Suprapubic skin (tissue), 3 donors: ENCODE measurements around the gene DNAJC6.

ENCODE experiments used
- POLR2A ChIP-seq, 2 donors: fragments of 450-650 bp; IDR thresholded peaks; one replicate each; pipeline ENCODE4 v1.6.1; 2017; ENCODE audit warnings: antibody characterized with exemption in 2 of 2, mild to moderate bottlenecking in 2 of 2, moderate library complexity in 2 of 2
- TF ChIP-seq, protein P1 (sequence below), 2 donors: fragments of 200-600 bp in 1 of 2; fragments of 450-650 bp in 1 of 2; sonication (generic) in 1 of 2; IDR thresholded peaks; one replicate each; pipeline ENCODE4 v1.5.1; 2016 to 2019; ENCODE audit warnings: antibody characterized with exemption in 2 of 2, mild to moderate bottlenecking in 1 of 2, moderate library complexity in 1 of 2

DNA sequence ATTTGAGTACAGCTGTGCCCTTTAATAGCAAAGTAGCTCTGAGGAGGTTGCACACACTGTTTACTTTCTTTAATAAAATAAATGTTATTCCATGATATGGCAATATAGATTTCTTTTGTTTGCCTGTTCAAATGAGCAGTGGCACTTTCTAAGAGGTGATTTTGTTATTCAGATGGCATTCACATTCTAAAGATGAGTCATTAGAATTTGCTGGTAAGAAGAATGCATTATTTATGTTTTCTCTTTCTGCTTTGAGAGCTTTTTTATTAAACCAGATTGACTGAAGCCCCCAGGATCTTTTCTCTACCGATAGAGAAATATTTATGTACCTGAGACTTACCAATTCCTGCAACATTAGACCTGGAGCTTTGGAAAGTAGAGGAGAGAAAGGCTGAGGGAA is 100.0 kb downstream of the DNAJC6 start:
- TF ChIP-seq, protein P1, sequence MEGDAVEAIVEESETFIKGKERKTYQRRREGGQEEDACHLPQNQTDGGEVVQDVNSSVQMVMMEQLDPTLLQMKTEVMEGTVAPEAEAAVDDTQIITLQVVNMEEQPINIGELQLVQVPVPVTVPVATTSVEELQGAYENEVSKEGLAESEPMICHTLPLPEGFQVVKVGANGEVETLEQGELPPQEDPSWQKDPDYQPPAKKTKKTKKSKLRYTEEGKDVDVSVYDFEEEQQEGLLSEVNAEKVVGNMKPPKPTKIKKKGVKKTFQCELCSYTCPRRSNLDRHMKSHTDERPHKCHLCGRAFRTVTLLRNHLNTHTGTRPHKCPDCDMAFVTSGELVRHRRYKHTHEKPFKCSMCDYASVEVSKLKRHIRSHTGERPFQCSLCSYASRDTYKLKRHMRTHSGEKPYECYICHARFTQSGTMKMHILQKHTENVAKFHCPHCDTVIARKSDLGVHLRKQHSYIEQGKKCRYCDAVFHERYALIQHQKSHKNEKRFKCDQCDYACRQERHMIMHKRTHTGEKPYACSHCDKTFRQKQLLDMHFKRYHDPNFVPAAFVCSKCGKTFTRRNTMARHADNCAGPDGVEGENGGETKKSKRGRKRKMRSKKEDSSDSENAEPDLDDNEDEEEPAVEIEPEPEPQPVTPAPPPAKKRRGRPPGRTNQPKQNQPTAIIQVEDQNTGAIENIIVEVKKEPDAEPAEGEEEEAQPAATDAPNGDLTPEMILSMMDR (IDR thresholded peaks at IDR 0.05): no peak
- TF ChIP-seq POLR2A (IDR thresholded peaks at IDR 0.05): no peak
